Measurements from ENCODE around the gene WNK2. TPM values are rescaled to one million over a fixed set of nuclear protein-coding genes. Genes with fewer than 3 reads are reported as not detected.

The WNK2 gene
- total and polyA plus RNA-seq, 12 donors = 1.1 to 17.6 (median 8.4) TPM

- peaks cover 6 to 7% of the 10 kb centered on the region in 2 donors for H3K4me1 ChIP-seq (replicated peaks in 1 of 2)
- WGBS, 4 donors = 80 to 85% (median 81%) methylated on average over 14 of the region's 14 CpGs
- H3K27me3 ChIP-seq = no peaks in the 10 kb centered on the region
- H3K4me3 ChIP-seq = no peak overlapping the region
- DNase-seq = no peak
- no peak overlapping the region for H3K27ac ChIP-seq
- intact Hi-C loops (cut with DNase I) = no loop called here
- H3K36me3 ChIP-seq (replicated peaks in 1 of 2) = no peaks in the 10 kb centered on the region
- TF ChIP-seq CTCF (IDR thresholded peaks at IDR 0.05) (no peak), POLR2A (IDR thresholded peaks at IDR 0.05) (no peak)
- no peaks in the 10 kb centered on the region for H3K9me3 ChIP-seq (replicated peaks in 1 of 3)
Observed at GRCh38 chr9:93188426-93189368, 4.8 kb downstream of the WNK2 start.

GRCh38 chr9:93189369-93190132 lies 5.6 kb downstream of the WNK2 start:
- WGBS, 4 donors = 87 to 92% (median 88%) methylated on average over 17 to 21 of the region's 21 CpGs
- Histone ChIP-seq H3K27ac (no peak overlapping the region), H3K27me3 (no peaks in the 10 kb centered on the region), H3K9me3 (replicated peaks in 1 of 3) (no peaks in the 10 kb centered on the region), H3K4me1 (replicated peaks in 1 of 2) (peaks cover 2% of the 10 kb centered on the region in 2 donors), H3K4me3 (no peak overlapping the region), H3K36me3 (replicated peaks in 1 of 2) (no peaks in the 10 kb centered on the region)
- DNase-seq = no peak
- TF ChIP-seq POLR2A (IDR thresholded peaks at IDR 0.05) (no peak), CTCF (IDR thresholded peaks at IDR 0.05) (no peak)
- intact Hi-C loops (cut with DNase I) = no loop called here

GRCh38 chr9:93190133-93190525 lies 6.2 kb downstream of the WNK2 start:
- DNase-seq = no peak
- intact Hi-C loops (cut with DNase I) = no loop called here
- no peaks in the 10 kb centered on the region for H3K9me3 ChIP-seq (replicated peaks in 1 of 3)
- 81 to 92% (median 86%) methylated on average over 2 to 12 of the region's 12 CpGs for WGBS, 4 donors
- H3K36me3 ChIP-seq (replicated peaks in 1 of 2) = no peaks in the 10 kb centered on the region
- TF ChIP-seq POLR2A (IDR thresholded peaks at IDR 0.05) (no peak), CTCF (IDR thresholded peaks at IDR 0.05) (no peak)
- no peaks in the 10 kb centered on the region for H3K4me1 ChIP-seq (replicated peaks in 1 of 2)
- H3K27me3 ChIP-seq = no peaks in the 10 kb centered on the region
- no peak overlapping the region for H3K4me3 ChIP-seq
- no peak overlapping the region for H3K27ac ChIP-seq

DNA sequence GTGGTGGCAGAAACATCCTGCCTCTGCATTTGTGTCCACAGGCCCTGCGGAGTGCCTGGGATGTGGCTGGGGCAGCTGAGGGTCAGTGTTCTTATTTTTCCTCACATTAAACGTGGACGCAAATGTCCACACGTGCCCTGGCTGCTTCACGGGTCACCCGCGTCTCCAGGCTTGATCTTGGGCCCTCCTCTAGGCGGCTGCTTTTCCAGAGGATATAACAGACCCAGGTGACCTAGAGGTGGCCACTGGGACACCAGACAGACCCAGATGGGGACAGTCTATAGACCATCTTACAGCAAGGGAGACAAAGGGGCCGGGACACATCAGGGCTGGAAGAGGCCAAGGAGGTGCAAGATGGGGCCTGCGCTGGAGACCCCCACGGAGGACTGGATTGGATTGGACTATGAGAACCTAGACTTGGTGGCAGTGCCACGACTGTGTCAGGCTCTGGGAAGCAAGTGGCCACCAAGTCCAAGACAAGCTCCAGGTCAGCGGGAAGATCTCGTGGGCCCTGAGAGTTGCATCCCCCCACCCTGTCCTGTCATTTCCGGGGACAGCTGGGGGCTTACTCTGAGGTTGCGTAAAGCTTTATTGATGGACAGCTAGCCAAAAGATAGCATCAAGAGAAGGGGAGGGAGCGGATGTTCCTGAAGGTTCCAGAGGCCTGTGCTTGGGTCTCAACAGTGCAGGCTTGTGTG lies 6.9 kb downstream of the WNK2 start:
- H3K27me3 ChIP-seq = no peaks in the 10 kb centered on the region
- H3K9me3 ChIP-seq (replicated peaks in 1 of 3) = no peaks in the 10 kb centered on the region
- no peaks in the 10 kb centered on the region for H3K36me3 ChIP-seq (replicated peaks in 1 of 2)
- 89 to 94% (median 93%) methylated on average over 9 to 17 of the region's 17 CpGs for WGBS, 4 donors
- H3K4me3 ChIP-seq = no peak overlapping the region
- intact Hi-C loops (cut with DNase I) = no loop called here
- TF ChIP-seq CTCF (IDR thresholded peaks at IDR 0.05) (no peak), POLR2A (IDR thresholded peaks at IDR 0.05) (no peak)
- no peak overlapping the region for H3K27ac ChIP-seq
- no peaks in the 10 kb centered on the region for H3K4me1 ChIP-seq (replicated peaks in 1 of 2)
- DNase-seq = no peak

Data from adrenal gland (tissue), 12 donors.